Right lobe of liver (tissue), 4 donors: Measurements from ENCODE around the gene BAG1.

ENCODE experiments used
- POLR2A ChIP-seq: fragments of 450-650 bp; IDR thresholded peaks from one replicate; pipeline ENCODE4 v1.6.1; 2017; ENCODE audit warnings: antibody characterized with exemption, mild to moderate bottlenecking
- TF ChIP-seq, protein P1 (sequence below), 4 donors: fragments of 200-600 bp in 3 of 4; fragments of 450-650 bp in 1 of 4; IDR thresholded peaks; one replicate each; pipeline versions ENCODE4 v1.5.1 to v1.8.0; 2016 to 2022; ENCODE audit warnings: antibody characterized with exemption in 4 of 4, mild to moderate bottlenecking in 2 of 4
- donor health status: DM: no; HTN: no; CAD: no.
- donor health status: DM: no; HTN: no; CAD: no.
- donor health status: DM: no; HTN: yes; CAD: no.

DNA sequence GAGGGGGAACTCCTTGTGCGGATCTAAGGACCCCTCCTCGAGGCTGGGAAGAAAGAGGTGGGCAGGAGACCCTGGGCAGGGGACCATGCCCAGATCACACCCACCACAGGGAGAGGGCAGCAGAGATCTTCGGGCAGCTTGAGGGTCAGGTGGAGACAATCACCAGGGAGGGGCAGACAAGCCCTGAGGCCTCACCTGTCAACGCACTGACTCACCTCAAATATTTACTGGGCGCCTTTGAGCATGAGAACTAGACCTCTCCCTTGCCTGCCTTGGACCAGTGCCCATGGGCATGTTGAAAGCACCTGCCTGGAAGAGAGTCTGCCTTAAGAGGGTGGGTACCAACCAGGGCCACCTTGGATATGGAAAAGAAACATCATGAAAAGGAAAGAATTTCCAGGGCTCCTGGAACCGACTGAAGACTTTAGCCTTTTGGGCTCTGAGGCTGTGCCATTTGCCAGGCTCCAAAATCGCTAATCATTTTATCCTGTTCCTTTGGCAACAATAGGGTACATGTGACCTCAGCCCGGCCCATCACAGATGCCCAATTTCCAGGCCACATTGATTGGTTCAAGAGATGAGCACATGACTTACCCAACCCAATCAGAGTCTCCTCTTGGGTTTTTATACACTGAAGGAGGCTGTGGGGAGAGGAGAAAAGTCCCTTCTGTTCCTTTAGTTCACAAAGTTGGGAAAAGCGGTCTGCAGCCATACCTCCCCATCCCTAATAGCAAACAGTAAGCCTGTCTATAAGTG is 35.0 kb downstream of the BAG1 start:
- TF ChIP-seq, protein P1, sequence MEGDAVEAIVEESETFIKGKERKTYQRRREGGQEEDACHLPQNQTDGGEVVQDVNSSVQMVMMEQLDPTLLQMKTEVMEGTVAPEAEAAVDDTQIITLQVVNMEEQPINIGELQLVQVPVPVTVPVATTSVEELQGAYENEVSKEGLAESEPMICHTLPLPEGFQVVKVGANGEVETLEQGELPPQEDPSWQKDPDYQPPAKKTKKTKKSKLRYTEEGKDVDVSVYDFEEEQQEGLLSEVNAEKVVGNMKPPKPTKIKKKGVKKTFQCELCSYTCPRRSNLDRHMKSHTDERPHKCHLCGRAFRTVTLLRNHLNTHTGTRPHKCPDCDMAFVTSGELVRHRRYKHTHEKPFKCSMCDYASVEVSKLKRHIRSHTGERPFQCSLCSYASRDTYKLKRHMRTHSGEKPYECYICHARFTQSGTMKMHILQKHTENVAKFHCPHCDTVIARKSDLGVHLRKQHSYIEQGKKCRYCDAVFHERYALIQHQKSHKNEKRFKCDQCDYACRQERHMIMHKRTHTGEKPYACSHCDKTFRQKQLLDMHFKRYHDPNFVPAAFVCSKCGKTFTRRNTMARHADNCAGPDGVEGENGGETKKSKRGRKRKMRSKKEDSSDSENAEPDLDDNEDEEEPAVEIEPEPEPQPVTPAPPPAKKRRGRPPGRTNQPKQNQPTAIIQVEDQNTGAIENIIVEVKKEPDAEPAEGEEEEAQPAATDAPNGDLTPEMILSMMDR (IDR thresholded peaks at IDR 0.05), result no peak
- no peak for TF ChIP-seq POLR2A
